Measurements from ENCODE around the gene CDC25B.

CDC25B gene

DNA sequence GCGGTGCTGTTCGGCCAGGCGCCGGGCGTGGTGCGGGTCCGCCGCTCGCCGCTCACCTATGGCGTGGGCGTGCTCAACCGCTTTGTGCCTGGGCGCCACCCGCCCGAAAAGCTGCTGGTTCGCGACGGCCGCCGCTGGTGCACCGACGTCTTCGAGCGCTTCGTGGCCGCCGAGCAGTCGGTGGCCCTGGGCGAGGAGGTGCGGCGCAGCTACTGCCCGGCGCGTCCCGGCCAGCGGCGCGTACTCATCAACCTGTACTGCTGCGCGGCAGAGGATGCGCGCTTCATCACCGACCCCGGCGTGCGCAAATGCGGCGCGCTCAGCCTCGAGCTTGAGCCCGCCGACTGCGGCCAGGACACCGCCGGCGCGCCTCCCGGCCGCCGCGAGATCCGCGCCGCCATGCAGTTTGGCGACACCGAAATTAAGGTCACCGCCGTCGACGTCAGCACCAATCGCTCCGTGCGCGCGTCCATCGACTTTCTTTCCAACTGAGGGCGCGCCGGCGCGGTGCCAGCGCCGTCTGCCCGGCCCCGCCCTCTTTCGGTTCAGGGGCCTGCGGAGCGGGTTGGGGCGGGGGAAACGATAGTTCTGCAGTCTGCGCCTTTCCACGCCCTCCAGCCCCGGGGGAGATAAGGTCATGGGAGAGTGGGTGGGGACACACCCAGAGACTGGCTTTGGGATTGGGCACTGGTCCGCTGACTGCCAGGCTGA lies 44.3 kb upstream of the CDC25B start:
- TF ChIP-seq, protein P1, sequence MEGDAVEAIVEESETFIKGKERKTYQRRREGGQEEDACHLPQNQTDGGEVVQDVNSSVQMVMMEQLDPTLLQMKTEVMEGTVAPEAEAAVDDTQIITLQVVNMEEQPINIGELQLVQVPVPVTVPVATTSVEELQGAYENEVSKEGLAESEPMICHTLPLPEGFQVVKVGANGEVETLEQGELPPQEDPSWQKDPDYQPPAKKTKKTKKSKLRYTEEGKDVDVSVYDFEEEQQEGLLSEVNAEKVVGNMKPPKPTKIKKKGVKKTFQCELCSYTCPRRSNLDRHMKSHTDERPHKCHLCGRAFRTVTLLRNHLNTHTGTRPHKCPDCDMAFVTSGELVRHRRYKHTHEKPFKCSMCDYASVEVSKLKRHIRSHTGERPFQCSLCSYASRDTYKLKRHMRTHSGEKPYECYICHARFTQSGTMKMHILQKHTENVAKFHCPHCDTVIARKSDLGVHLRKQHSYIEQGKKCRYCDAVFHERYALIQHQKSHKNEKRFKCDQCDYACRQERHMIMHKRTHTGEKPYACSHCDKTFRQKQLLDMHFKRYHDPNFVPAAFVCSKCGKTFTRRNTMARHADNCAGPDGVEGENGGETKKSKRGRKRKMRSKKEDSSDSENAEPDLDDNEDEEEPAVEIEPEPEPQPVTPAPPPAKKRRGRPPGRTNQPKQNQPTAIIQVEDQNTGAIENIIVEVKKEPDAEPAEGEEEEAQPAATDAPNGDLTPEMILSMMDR (IDR thresholded peaks at IDR 0.05; ENCODE audit: insufficient read depth, low read depth, low read length, missing control alignments), result no peak
- H3K4me3 ChIP-seq (ENCODE audit: low read depth, low read length), result no peak overlapping the region
- DNase-seq (ENCODE audit: low read depth), result peak; percentile 62

- TF ChIP-seq, protein P1 (IDR thresholded peaks at IDR 0.05; ENCODE audit: insufficient read depth, low read depth, low read length, missing control alignments), result no peak
- no peak overlapping the region for H3K4me3 ChIP-seq (ENCODE audit: low read depth, low read length)
Measured at GRCh38 chr20:3752386-3752759, 43.7 kb upstream of the CDC25B start.

GRCh38 chr20:3753098-3753497 lies 43.0 kb upstream of the CDC25B start:
- H3K4me3 ChIP-seq (ENCODE audit: low read depth, low read length), result no peak overlapping the region
- DNase-seq (ENCODE audit: low read depth), result peak; percentile 73
- TF ChIP-seq, protein P1 (IDR thresholded peaks at IDR 0.05; ENCODE audit: insufficient read depth, low read depth, low read length, missing control alignments), result peak; percentile 80

More at GRCh38 chr20:3752386-3752759, 43.7 kb upstream of the CDC25B start:
- no peak for DNase-seq (ENCODE audit: low read depth)

DNA sequence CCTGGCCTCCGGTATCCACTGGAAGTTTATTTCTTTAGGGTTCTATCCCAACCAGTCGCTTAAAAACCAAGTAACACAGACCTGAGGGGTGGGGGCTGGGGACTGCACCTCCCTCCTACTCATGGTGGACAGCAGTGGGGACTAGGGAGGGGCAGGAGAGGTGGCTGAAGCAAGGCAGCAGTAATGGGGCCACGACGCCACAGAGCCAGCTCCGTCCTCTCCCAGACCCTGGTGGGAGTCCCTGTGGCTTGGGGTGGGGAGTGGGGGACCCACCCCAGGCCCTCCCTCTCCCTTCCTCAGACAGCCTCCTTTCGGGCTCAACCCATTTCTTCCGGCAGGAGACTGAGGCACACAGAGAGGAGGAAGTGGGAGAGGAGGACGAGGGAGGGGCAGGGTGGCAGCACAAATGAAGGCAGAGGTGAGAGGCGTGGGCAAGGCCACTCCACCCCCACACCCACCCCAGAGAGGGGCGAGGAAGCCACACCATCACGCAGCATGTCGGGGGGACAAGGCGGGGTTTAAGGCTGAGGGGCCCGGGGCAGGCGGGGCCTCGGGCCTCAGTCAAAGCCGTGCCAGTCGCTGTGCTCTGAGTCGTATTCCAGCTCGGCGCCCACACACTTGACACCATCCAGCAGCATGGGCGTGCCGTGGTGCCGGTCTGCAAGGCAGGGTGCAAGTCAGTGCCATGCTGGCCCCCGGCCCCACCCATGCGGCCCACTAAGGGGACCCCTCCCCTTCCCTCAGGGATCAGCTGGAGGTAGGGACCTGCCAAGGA lies 42.4 kb upstream of the CDC25B start:
- DNase-seq (ENCODE audit: low read depth), result no peak
- no peak overlapping the region for H3K4me3 ChIP-seq (ENCODE audit: low read depth, low read length)
- TF ChIP-seq, protein P1 (IDR thresholded peaks at IDR 0.05; ENCODE audit: insufficient read depth, low read depth, low read length, missing control alignments), result no peak

DNA sequence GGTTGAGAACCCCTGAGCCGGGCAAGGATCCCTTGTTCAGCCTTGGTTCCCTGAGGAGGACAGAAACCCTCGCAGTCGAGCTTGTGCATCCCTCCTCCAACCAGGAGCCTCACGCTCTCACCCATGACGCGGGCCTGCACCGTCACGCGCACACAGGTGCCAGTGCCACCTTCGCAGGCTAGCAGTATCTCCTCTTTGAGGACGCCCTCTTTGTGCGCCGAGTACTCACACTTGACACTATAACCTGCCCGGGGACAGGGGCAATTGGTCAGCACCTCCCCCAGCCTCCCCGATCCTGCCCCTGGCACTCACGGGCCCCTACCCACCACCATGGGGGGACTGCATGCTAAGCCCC lies 41.9 kb upstream of the CDC25B start:
- DNase-seq (ENCODE audit: low read depth), result no peak
- no peak overlapping the region for H3K4me3 ChIP-seq (ENCODE audit: low read depth, low read length)
- TF ChIP-seq, protein P1 (IDR thresholded peaks at IDR 0.05; ENCODE audit: insufficient read depth, low read depth, low read length, missing control alignments), result no peak

DNA sequence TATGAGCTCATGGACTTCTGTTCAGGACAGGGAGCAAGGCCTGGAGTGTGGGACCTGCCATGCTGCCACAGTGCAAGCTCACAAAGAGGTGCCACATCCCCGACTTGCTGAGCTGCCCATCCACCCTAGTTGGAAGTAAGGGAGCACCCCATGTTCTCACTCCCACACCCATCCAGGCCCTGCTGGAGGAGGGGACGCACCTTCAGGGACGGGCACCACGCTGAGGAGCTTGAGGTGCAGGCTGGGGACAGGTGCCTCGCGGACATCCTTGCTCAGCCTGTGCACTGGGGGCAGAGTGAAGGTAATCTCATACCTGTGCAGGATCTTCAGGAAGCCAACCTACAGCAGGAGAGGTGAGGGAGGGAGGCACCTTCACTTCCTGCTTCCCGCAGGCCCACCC lies 40.8 kb upstream of the CDC25B start:
- no peak overlapping the region for H3K4me3 ChIP-seq (ENCODE audit: low read depth, low read length)
- TF ChIP-seq, protein P1 (IDR thresholded peaks at IDR 0.05; ENCODE audit: insufficient read depth, low read depth, low read length, missing control alignments), result no peak

More for the DNA sequence above, 40.8 kb upstream of the CDC25B start:
- DNase-seq (ENCODE audit: low read depth), result no peak

Data from GM12865 (cell line).